ENCODE measurements around the gene NTMT2.

DNA sequence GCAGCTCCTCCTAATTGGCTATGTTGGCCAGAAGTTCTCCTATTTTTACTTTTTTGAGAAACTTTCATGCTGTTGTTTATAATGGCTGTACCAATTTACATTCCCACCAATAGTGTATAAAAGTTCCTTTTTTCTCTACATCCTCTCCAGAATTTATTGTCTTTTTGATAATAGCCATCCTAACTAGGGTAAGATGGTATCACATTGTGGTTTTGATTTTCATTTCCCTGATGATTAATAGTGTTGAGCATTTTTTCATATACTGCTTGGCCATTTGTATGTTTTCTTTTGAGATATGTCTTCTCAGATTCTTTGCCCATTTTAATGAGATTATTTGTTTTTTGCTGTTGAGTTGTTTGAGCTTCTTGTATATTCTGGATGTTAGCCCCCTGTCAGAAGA is 46.8 kb downstream of the NTMT2 start:
- TF ChIP-seq EZH2 (IDR thresholded peaks at IDR 0.05; ENCODE audit: insufficient read depth, low read length) = no peak
- TF ChIP-seq, protein P1, sequence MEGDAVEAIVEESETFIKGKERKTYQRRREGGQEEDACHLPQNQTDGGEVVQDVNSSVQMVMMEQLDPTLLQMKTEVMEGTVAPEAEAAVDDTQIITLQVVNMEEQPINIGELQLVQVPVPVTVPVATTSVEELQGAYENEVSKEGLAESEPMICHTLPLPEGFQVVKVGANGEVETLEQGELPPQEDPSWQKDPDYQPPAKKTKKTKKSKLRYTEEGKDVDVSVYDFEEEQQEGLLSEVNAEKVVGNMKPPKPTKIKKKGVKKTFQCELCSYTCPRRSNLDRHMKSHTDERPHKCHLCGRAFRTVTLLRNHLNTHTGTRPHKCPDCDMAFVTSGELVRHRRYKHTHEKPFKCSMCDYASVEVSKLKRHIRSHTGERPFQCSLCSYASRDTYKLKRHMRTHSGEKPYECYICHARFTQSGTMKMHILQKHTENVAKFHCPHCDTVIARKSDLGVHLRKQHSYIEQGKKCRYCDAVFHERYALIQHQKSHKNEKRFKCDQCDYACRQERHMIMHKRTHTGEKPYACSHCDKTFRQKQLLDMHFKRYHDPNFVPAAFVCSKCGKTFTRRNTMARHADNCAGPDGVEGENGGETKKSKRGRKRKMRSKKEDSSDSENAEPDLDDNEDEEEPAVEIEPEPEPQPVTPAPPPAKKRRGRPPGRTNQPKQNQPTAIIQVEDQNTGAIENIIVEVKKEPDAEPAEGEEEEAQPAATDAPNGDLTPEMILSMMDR (IDR thresholded peaks at IDR 0.05; ENCODE audit: insufficient read depth, low read depth, low read length) = no peak
